GM19239 (cell line): ENCODE data around the gene SORBS1.

Experiments used
- DNase-seq: peaks from one replicate; pipeline ENCODE4 v3.0.0; 2011; ENCODE audit warnings: low spot score; ENCODE audit not compliant: insufficient read length
- FAIRE-seq: peaks from 2 replicates; lab custom pipeline; 2011; peaks lifted over from hg19 to GRCh38; lab: Jason Lieb, UNC

SORBS1 gene

DNA sequence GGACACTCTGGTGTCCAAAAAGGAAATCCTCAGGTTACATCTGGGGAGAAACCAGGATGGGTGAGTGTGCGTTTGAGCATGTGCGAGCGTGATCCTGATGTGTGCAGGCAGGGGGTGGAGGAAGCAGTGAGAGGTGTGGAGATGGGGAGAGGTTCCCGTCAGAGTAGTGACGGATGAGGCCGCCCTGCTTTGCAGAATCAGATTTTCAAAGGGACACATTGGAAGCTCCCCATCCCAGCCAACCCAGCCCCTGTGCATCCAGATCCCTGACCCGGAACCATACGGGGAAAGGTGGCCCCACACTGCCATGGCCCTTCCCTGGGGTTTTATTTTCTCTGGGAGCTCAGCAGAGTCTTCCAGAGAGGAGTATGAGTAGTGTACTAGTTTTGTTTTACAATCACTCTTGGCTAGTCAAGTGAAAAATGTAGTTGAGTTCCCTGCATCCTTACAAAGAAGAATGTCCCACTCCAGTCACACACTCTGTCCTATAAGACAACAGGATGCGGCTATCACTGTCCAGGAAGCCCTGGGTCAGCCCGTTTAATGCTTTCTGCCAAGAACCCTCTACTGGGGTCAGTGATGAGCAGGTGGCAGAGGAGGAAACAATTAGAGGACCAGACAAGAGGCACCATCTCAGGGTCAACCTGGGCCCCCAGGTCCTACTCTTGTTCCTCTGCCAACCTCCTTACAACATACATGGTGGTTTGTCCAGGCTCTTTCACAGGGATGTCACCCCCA lies 223.6 kb downstream of the SORBS1 start:
- no peak for FAIRE-seq
- DNase-seq = no peak

DNA sequence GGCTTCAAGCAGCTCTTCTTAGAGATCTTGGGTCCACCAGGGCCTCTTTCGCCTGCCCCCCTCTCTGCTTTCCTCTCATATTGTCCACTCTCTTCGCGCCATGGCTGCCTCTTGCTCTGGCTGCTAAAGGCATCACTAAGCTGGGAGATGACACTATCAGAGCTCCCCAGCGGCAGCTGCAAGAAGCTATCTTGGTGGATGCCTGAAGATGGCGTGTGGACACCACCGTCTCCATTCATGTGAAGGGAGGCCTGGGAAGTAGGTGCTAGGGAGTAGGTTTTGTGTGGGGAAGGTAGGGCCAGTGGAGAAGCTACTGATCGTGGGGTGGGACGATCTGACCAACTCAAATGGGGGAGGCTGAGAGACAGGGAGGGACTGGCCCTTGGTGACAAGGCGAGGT lies 224.5 kb downstream of the SORBS1 start:
- DNase-seq (no peak), FAIRE-seq (no peak)

DNA sequence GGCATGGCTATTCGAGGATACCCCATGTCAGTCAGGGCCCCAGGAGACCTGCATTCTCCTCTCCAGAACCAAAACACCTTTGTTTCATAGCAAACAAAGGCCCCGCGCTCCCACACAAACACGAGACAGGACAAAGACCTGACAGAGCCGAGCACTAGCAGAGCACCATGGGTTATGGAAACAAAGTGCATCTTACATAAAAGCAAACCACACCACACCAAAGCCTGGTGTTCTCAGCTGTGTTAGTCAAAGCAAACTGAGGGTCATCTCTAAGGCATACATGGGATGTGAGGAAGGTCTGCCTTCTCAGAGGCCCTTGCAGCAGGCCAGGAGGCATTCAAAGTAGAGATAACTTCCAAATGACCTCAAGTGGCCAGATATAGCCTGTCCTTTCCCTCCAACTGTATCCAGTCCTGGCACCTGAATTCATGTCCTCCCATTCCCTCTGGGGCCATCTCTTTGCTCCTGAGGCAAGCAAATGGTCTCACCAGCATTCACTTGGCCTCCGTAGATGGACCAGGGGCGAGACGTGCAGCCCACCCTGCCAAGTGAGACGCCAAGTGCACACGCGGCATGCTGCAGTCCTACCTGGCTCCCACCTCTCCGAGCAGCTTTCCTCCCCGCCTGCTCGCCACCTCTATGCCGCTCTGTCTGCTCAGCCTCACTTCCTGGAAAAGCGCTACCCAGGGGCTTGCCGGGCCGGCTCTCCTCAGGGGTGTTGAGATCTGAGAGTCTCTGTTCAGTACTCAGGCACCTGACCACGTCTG lies 225.1 kb downstream of the SORBS1 start:
- DNase-seq (no peak), FAIRE-seq (no peak)

DNA sequence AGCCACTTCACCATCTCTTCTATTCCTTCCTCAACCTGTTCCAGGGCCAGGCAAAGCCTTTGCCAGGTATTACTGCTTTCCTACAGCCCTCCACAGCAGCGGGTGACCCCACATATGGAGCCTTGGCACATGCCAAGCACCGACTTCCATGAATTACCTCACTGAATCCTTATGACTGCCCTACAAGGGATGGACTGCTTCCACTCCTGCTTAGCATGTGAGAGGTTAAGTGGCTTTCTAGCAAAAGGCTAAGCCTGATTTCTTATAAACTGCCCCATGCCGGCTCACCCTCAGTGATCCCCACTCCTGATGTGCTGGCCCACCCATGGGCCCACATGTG lies 226.4 kb downstream of the SORBS1 start:
- DNase-seq (no peak), FAIRE-seq (no peak)

DNA sequence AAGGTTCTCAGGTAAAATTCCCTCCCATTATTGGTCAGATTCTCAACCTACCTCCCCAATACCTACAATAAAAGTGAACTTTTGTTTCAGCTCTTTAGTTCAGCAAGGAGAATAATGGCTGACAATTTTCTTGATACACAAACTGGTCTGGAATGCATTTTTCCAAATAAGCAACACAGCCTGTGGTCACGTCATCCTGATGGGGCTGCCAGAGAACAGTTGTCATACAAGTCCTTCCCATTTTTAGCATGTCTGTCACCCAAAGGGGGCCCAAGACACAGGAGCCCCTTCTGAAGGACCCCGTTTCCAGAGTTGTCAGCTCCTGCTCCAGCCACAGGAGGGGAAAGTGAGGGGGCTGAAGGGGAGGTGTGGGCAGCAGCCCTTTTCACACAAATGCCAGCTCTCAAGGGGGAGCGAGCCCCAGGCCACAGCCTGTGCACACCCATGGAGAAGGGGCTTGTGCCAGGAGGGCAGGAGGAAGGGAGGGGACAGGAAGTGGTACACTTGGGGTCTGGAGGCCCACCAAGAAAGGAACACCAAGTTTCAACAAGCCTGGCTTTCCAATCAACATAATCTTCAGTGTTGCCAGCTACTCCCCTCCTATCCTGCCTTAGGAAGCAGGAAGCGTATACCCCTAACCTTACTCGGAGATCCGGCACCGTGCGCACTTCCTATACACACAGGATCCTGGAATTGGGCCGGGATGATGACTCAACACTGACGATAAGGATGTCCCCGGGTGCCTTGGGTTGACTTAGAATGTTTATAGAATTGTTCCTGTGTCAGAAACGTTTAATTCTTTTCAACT lies 227.0 kb downstream of the SORBS1 start:
- FAIRE-seq (no peak), DNase-seq (no peak)

DNA sequence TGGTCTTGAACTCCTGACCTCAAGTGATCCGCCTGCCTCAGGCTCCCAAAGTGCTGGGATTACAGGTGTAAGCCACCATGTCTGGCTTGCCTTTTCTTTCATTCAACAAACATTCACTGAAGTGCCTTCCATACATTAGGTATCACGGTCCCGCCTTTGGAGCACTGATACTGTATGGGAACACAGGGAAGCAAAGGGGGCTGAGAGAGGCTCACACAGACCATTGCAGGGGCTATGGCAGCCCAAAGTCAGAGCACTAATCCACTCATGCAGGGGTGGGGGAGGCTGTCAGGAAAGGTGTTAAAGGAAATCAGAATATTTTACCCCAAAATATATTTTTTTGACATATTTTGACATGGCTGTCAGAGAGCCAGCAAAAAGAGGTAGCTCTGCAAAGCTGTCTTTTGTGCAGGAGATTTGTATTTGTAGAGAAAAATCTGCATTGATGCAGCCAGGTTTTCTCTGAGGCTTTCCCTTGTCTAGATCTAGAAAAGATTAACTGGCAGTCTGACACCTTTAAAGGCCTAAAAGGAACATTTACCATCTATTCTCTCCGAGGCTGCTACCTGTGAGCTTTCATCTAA lies 228.4 kb downstream of the SORBS1 start:
- DNase-seq = no peak
- no peak for FAIRE-seq

DNA sequence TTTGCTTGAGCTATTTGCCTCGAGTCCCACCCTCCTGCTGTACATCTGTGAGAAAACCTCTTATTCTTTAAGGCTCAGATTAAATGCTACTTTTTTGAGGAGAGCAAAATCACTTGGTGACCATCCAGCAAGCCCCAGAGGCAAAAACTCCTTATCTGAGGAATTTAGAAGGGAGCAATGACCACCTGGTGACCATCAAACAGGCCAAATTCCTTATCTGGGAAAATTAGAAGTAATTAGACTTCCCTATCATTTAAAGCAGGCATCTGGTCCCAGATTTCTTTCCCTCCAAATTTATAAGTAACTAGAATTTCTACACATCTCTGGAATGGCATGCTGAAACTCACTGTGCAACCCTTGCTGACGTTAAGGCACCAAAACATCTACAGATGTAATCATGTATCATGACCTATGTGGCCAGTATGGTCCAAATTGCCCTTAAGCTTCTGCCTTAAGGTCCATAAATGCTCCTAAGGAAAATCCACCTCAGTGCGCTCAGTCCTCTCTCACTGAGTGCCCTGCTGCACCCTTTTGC lies 229.5 kb downstream of the SORBS1 start:
- DNase-seq (no peak), FAIRE-seq (no peak)

DNA sequence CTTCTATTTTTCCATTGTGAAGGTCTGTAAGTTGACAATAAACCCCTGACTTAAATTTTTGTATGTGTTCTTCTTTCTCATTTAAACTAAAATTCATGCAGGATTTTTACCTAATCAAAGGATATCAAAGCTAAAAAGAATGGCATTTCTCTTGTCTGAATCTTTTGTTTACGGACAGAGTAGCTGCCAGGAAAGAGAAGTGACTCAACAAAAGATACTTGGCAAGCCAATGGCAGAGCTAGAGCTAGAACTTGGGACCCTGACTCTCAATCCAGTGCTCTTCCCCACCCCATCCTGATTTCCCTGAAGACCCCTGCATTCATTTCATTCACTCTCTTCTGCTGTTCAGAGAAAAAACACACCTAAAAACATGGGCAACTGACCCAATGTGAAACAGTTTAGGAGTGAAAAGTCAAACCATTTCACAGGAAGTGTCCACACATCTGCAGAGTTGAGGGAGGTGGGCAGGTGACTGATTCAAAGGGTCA lies 230.2 kb downstream of the SORBS1 start:
- FAIRE-seq = no peak
- DNase-seq = no peak

DNA sequence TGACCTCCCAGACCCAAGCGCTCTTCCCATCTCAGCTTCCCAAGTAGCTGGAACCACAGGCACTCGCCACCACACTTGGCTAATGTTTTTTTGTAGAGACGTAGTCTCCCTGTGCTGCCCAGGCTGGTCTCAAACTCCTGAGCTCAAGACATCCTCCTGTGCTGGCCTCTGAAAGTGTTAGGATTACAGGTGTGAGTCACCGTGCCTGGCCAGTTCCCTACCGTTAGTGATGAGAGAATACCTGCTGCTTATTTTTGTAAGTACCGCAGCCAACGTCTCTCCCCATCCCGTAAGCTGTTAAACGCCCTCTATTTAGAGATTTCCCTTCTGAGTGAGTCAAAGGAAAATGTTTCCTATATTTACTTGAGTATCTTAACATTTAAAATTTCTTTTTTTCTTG lies 231.9 kb downstream of the SORBS1 start:
- DNase-seq = no peak
- no peak for FAIRE-seq

DNA sequence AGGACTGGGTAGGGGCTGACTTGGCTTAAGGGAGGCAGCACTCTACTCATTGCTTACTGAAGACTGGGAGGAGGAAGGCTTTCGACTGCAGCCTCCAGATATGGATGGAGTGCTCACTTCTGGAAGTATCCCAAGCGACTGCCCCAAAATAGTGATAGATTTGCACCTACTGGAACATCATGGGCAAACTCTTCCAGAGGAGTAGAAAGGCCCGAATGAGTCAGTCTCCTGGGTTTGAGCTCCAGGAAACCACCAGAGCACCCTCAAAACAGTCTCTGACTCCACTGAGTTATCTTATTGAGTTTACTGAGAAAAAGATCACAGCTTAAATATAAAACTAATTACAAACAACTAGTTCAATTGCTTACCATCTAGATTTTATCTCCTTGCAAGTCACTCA lies 233.2 kb downstream of the SORBS1 start:
- DNase-seq (no peak), FAIRE-seq (no peak)

DNA sequence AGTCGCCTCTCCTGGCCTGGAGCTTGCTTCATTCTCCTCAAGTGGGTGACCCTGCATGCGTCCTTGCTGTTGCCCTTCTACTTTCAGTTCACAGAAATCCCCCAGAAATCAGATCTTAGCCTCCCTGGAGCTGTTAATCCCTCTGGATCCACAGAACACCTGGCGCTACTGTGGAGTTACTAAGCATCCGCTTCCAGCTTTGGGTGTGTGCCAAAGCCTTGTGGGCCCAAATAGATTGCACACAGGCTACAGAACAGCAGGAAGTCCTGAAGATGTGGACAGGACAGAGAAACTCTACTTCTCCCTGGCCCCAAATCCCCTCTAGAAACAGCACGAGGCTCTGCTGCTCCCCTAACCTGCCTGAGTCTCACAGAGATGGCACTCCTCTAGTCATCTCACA lies 233.8 kb downstream of the SORBS1 start:
- FAIRE-seq (no peak), DNase-seq (no peak)

DNA sequence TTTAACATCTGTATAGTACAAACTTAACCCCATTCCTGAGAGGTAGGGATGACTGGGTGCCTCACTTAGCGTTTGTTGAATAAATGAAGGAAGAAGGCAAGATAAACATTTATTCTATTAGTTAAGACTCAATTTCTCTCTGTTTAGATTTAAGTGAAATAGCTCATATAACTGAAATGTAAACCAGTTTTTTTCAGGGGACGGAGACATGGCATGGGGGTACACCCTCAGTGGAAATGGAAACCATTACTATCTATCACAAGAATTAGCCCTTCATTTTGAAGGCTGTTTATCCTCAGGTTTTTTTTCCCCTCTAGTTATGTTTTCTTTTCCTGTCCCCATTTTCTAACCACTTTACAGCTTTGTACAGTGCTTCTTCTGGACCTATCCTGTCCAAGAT lies 234.8 kb downstream of the SORBS1 start:
- no peak for DNase-seq
- FAIRE-seq = no peak

DNA sequence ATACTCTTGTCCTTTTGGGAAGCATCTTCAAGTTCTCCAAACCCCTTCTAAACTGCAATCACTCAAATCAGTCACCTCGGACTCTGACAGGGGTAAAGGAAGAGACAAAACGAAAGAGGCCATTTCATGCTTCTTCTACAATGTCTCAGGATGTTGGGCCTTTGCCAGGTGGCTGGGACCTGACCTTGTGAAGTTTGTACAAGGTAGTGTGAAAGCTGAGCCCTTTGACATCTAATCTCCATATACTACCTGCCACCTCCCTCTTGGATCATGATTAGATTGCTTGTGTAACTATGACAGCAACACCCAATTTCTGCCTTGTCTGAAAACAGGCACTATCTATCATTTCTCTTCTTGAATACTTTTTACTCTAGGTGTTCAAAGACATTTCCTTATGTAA lies 235.3 kb downstream of the SORBS1 start:
- no peak for FAIRE-seq
- no peak for DNase-seq

DNA sequence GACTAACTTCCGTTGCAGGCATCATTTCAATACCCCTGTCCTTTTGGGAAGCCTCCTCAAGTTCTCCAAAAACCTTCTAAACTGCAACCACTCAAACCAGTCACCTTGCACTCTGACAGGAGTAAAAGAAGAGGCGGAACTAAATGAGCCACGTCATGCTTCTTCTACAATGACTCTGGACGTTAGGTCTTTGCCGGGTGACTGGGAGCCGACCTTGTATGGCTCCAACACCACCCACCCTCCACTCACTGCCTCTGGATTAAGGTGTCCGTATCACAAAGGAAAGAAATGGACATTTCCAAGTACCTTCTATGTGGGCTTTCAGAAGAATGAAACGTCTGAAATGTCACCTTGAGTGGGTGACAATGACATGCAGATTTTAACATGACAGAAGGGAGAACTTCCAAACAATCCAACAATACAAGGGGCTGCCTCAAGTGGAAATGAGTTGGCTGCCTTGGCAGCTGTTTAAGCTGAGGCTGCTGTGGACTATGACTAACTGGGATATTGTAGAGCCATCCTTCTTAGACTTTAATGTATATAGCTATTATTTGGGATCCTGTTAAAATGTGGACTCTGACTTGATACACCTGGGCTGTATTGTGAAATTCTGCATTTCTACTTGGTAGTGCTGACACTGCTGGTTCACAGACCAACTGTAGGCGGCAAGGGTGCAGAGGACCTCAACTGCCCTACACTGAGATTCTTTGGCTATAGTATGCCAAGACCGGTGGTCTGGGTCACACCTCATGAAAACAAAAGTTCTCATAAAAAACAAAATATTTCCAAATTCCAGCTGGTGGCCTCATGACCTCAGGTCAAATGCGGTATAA lies 236.5 kb downstream of the SORBS1 start:
- DNase-seq = no peak
- no peak for FAIRE-seq

DNA sequence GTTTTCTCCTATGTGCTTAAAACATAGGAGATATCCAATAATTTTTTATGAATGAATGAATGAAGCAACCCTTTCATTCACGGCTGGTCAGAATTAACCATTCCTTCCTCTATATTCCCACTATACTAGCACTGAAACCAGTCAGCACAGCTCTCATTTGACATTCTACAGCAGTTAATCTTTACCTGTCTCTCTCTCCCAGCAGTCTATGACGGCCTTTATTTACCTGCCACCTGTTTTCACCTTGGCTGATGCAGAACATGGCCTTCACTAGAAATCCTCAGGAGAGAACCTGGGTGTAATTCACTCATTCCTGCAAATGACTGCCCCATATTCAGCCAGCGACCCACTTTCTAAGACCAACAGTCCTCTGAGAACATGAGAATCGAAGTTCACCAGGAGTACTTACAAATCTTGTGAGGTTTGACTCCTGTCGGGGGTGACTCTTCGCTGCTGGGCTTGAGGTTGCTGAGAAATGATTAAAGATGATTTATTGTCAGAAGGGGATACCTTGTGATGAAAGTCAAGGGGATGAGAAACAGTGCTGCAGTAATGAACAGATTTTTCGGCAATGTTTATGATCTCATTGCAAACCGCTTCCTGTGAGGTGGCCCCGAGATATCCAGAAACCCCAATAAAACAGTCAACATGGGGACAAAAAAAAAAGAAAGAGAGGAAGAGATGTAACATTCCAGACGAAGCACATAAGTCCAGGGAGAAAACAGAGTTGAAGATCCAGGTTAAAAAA lies 239.4 kb downstream of the SORBS1 start:
- no peak for DNase-seq
- FAIRE-seq = no peak

DNA sequence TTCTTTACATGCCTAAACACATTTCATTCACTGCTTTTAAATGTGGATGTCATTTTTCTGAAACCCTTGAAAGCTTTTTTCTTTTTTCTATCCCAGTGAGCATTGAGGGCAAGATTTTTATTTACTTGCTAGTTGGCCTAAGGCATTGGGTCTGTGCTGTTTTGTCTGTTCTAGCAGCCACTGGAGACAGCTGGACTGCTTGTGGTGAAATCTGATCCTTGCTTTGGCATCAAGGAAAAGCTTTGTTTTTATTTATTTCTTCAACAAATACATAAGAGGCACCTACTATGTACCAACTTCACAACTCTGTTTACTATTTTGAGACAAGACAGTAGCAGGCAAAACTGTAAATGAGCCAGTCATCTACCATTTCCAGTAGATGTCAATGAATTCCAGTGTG lies 241.9 kb downstream of the SORBS1 start:
- no peak for FAIRE-seq
- DNase-seq = no peak

DNA sequence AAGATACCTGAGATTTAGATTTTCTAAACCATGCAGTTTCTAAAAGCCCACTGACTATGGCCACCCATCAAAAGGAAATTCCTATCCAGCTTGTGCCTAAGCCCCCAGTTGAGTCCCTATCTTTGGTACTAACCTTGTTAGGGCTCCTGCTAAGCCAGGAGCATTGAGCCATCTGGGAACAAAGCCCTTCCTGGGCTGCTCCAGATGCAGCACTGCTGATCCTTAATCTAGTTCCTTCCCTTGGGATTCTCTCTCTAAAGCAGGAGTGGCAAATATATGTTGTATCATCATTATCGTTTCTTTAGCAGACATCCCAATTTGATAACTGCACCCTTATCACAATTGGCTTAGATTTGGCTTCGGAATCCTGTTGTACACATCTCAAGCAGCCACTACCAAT lies 245.7 kb downstream of the SORBS1 start:
- FAIRE-seq (no peak), DNase-seq (no peak)

DNA sequence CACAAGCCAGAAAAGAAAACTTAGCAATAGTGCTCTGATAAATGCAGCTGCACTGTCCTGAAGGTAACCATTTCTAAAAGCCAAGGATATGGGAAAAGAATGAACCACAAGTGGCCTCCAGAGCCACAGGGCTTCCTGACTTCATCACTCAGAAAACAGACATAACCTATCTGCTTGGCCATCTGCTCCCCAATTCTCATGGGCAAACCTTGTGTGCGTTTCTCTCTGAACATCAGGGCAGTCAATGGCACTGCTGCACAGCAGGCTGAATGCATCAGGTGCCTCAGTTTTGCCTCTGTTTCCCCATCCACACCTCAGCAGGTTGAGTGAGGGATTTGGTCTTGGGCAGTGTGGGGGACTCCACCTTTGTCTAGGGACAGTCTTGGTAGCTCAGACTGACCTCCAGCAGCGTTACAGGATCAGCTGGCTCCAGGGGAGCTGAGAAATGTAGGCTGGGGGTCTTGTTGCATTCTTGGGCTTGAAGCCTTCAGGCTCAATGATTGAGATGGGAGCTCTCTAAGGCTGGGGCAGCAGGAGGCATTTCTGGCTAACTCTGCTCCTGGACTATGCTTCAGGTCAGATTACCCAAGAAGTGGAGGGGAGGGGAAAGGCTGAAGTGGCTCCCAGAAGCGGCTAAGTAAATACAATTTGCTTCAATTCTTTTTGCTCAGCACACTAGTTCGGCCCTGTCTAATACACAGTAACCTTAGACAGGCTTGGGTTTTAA lies 246.8 kb downstream of the SORBS1 start:
- FAIRE-seq = no peak
- DNase-seq = no peak
